ENCODE results near the gene KRT36. TPM values are rescaled to one million over a fixed set of nuclear protein-coding genes. Genes with fewer than 3 reads are reported as not detected.
A peak's percentile ranks its signal among the peaks of the same experiment; 100 is the strongest.

KRT36 gene
- total and polyA plus RNA-seq, 2 of the 8 experiments (the other 6 are each of a cell fraction or from before 2014, with no cell fraction given): not detected

DNA sequence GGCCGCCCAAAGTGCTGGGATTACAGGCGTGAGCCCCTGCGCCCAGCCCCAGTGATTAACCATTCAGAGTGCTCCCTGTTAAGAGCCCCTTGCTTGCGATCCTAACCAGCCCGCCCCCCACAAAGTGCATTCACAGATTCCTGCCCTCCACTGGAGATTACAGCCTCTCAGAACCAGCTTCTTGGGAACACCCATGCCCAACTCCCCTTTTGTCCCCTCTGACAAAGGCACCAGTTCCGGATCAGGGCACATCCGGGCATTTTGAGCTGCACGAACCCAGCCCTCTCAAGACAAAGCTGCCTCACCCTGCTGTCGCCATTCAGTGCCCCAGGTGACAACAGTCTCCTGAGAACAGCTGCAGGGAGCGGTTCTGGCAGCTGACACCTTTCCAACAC, 39.2 kb upstream of the KRT36 start:
- H4K8ac ChIP-seq (ENCODE audit: extremely low read depth, insufficient read depth, low read length): peak overlapping the region; percentile 35; the same call in 1 of the 2 replicates
- peaks cover 6% of the 10 kb centered on the region; the same call in 1 of the 2 replicates for H3K23me2 ChIP-seq (ENCODE audit: low read depth, low read length)
- H3K14ac ChIP-seq (ENCODE audit: insufficient read length): no peak overlapping the region
- H3K27ac ChIP-seq (ENCODE audit: low read depth, low read length): no peak overlapping the region
- peak overlapping the region; percentile 15 to 77; a peak in 1 of 4 replicates for H3K4me2 ChIP-seq (ENCODE audit: insufficient read depth in 1 of 2, low read depth in 2 of 2, low read length in 2 of 2)
- ChIA-PET POLR2A (ENCODE audit: partially characterized antibody) (interaction anchor here (0.6 to 11.0 kb wide), 30 partner anchors 11 to 622 kb away, joined by 3 to 293 read pairs (median 6); partner anchors contain the start of genes EIF1, KRT14 and KRT15), CTCF (ENCODE audit: partially characterized antibody) (interaction anchor here (0.7 to 7.4 kb wide), 12 partner anchors 16 to 135 kb away, joined by 3 to 79 read pairs (median 4); no protein-coding TSS in a partner anchor)
- H4K20me1 ChIP-seq (replicated peaks in 1 of 2; ENCODE audit: control insufficient read depth in 1 of 2, insufficient read depth in 2 of 2, low read length in 2 of 2): peaks cover 2 to 10% of the 10 kb centered on the region in 2 experiments
- H3K18ac ChIP-seq (ENCODE audit: extremely low read depth, low read length): peak overlapping the region; percentile 78
- H3K4me3 ChIP-seq (ENCODE audit: extremely low read depth in 1 of 4, insufficient read depth in 2 of 4, low read depth in 3 of 4, low read length in 4 of 4): no peak overlapping the region
- no peak for DNase-seq (ENCODE audit: low read depth in 1 of 2, low spot score in 2 of 2)
- H3K23ac ChIP-seq (ENCODE audit: insufficient read length): no peak overlapping the region
- H2BK20ac ChIP-seq (ENCODE audit: low read length): no peak overlapping the region
- H3K36me3 ChIP-seq (ENCODE audit: control insufficient read depth in 2 of 4, insufficient read depth in 4 of 4, low read length in 3 of 4): peaks cover 9 to 21% (median 12%) of the 10 kb centered on the region in 4 experiments
- no peak overlapping the region for H2AK5ac ChIP-seq (ENCODE audit: low read depth, low read length)
- H3K4ac ChIP-seq (replicated peaks; ENCODE audit: insufficient read length, low read depth, low read length): no peak overlapping the region
- H2AFZ ChIP-seq (ENCODE audit: low read length): no peak overlapping the region
- 0 out of 2 replicates have a peak overlapping the region, but pooled peaks have one; percentile 73 for H2BK15ac ChIP-seq (ENCODE audit: low read length)
- no peaks in the 10 kb centered on the region for H3K9me3 ChIP-seq (ENCODE audit: insufficient read depth in 2 of 2, low read depth in 1 of 2, low read length in 1 of 2)
- no peak overlapping the region for H2BK120ac ChIP-seq (replicated peaks; ENCODE audit: low read depth, low read length)
- H3K27me3 ChIP-seq (replicated peaks in 1 of 4; ENCODE audit: control insufficient read depth in 3 of 4, extremely low read depth in 1 of 4, insufficient read depth in 3 of 4, low read length in 3 of 4): no peaks in the 10 kb centered on the region
- peak overlapping the region; percentile 69; the same call in 1 of the 2 replicates for H2BK5ac ChIP-seq (ENCODE audit: low read depth, low read length)
- H4K91ac ChIP-seq (replicated peaks; ENCODE audit: insufficient read length, low read length): no peak overlapping the region
- WGBS, 2 experiments (ENCODE audit: extremely low coverage in 1 of 2, insufficient coverage in 1 of 2, insufficient read length in 1 of 2, insufficient replicate concordance in 2 of 2, low coverage in 1 of 2, low lambda C conversion rate in 2 of 2, missing lambda C conversion rate in 1 of 2): 70% methylated on average over 10 of the region's 10 CpGs; no CpG with 5 or more reads in 1 of the 2 experiments
- no peak overlapping the region for H4K5ac ChIP-seq (ENCODE audit: insufficient read length, low read depth, low read length)
- H3K9ac ChIP-seq (replicated peaks in 1 of 4; ENCODE audit: extremely low read depth in 1 of 4, low read depth in 3 of 4, low read length in 3 of 4): no peak overlapping the region
- FAIRE-seq: no peak
- no peak overlapping the region for H3K56ac ChIP-seq (replicated peaks; ENCODE audit: insufficient read length, low read depth, low read length)
- peaks cover 0 to 13% of the 10 kb centered on the region in 2 experiments; a peak in 3 of 4 replicates for H3K79me2 ChIP-seq (ENCODE audit: control insufficient read depth in 1 of 2, insufficient read depth in 2 of 2, low read length in 2 of 2)
- H2BK12ac ChIP-seq (ENCODE audit: low read depth, low read length): peak overlapping the region; percentile 95; the same call in 1 of the 2 replicates
- H3K79me1 ChIP-seq (ENCODE audit: low read depth, low read length): peaks cover 5% of the 10 kb centered on the region; the same call in 1 of the 2 replicates
- H3K4me1 ChIP-seq (replicated peaks in 1 of 4; ENCODE audit: control insufficient read depth in 3 of 4, insufficient read depth in 4 of 4, low read length in 3 of 4): peaks cover 2 to 19% (median 10%) of the 10 kb centered on the region in 4 experiments
- TF ChIP-seq CBX8 (IDR thresholded peaks at IDR 0.05; ENCODE audit: borderline replicate concordance, low read depth, low read length) (no peak), POLR2A (IDR thresholded peaks at IDR 0.05; ENCODE audit: control extremely low read depth in 1 of 2, low read depth in 2 of 2, low read length in 2 of 2) (no peak)
